Activated T-cell treated with anti-CD3 and anti-CD28 coated beads, Interleukin-2, amount 50 U/mL, for 72 hours (primary cell): ENCODE results near the gene FUS. TPM values are rescaled to one million over a fixed set of nuclear protein-coding genes. Genes with fewer than 3 reads are reported as not detected.
"Not testable (repeated sequence)": the region's sequence is repeated elsewhere in the genome, so short reads cannot be mapped to it uniquely, and the experiment has no call there.

Source experiments
- ATAC-seq, 2 donors: fragments of 150-1000 bp; cut with Tn5 transposase; replicated peaks in 1 of 2; 2 replicates each; pipeline ENCODE4 v1.10.0; 2021; ENCODE audit warnings: moderate library complexity in 2 of 2, mild to moderate bottlenecking in 1 of 2
- DNase-seq, 2 donors: peaks; one replicate each; pipeline ENCODE4 v3.0.0; 2021 to 2022; ENCODE audit warnings: mixed read lengths in 1 of 2
- H3K27ac Mint-ChIP-seq: one replicate; pipeline ENCODE4 v1.8.0; 2022; ENCODE audit warnings: mild to moderate bottlenecking, moderate library complexity, mixed read lengths
- H3K27me3 Mint-ChIP-seq: one replicate; pipeline ENCODE4 v1.8.0; 2022; ENCODE audit warnings: low read depth, mixed read lengths
- H3K36me3 Mint-ChIP-seq, 2 donors: one replicate each; pipeline ENCODE4 v1.8.0; 2022; ENCODE audit warnings: mixed read lengths in 2 of 2, mild to moderate bottlenecking in 1 of 2; ENCODE audit not compliant: insufficient read depth in 2 of 2
- H3K4me1 Mint-ChIP-seq: one replicate; pipeline ENCODE4 v1.8.0; 2022; ENCODE audit warnings: low read depth, mixed read lengths
- H3K4me3 Mint-ChIP-seq, 2 donors: one replicate each; pipeline ENCODE4 v1.8.0; 2022; ENCODE audit warnings: mild to moderate bottlenecking in 2 of 2, mixed read lengths in 2 of 2, moderate library complexity in 2 of 2
- H3K9me3 Mint-ChIP-seq, 2 donors: one replicate each; pipeline ENCODE4 v1.8.0; 2022; ENCODE audit warnings: mixed read lengths in 2 of 2
- total RNA-seq, 2 donors: library from RNA; stranded (reverse); gene quantifications; one replicate each; pipeline ENCODE4 v1.2.3, GENCODE V29; 2022

FUS gene
- total RNA-seq, 2 donors from 2014 or later = 411 to 528 TPM

GRCh38 chr16:31149332-31149731 lies 30.6 kb upstream of the FUS start:
- no peak for ATAC-seq

GRCh38 chr16:31149894-31150890 lies 29.7 kb upstream of the FUS start, which contains the start of gene PRSS36:
PRSS36 (minus strand) TSS chr16:31150066; CDS start chr16:31150035, 31 bp downstream.
- H3K4me1 Mint-ChIP-seq = no peaks in the 10 kb centered on the region
- no peak for DNase-seq
- H3K36me3 Mint-ChIP-seq = no peaks in the 10 kb centered on the region
- no peaks in the 10 kb centered on the region for H3K27me3 Mint-ChIP-seq
- no peak within 1 kb of the TSS for H3K27ac Mint-ChIP-seq
- no peaks in the 10 kb centered on the region for H3K9me3 Mint-ChIP-seq
- H3K4me3 Mint-ChIP-seq = no peak within 1 kb of the TSS
- ATAC-seq = no peak

More at GRCh38 chr16:31149332-31149731, 30.6 kb upstream of the FUS start:
- H3K27ac Mint-ChIP-seq = no peak overlapping the region
- no peak for DNase-seq
- no peak overlapping the region for H3K4me3 Mint-ChIP-seq
- H3K9me3 Mint-ChIP-seq = no peaks in the 10 kb centered on the region
- H3K4me1 Mint-ChIP-seq = no peaks in the 10 kb centered on the region
- H3K36me3 Mint-ChIP-seq = no peaks in the 10 kb centered on the region
- no peaks in the 10 kb centered on the region for H3K27me3 Mint-ChIP-seq

GRCh38 chr16:31150976-31151375 lies 29.0 kb upstream of the FUS start:
- not testable (repeated sequence) for H3K36me3 Mint-ChIP-seq, H3K4me3 Mint-ChIP-seq, ATAC-seq, H3K9me3 Mint-ChIP-seq, DNase-seq, H3K27ac Mint-ChIP-seq, H3K4me1 Mint-ChIP-seq, H3K27me3 Mint-ChIP-seq

GRCh38 chr16:31157136-31157535 lies 22.8 kb upstream of the FUS start:
- DNase-seq (peak in 1 of 2 donors; percentile 11), ATAC-seq (no peak)
- no peaks in the 10 kb centered on the region for H3K9me3 Mint-ChIP-seq
- H3K27ac Mint-ChIP-seq = no peak overlapping the region
- H3K36me3 Mint-ChIP-seq = no peaks in the 10 kb centered on the region
- peaks cover 9% of the 10 kb centered on the region for H3K4me1 Mint-ChIP-seq
- H3K4me3 Mint-ChIP-seq = peak overlapping the region; percentile 64 to 70
- no peaks in the 10 kb centered on the region for H3K27me3 Mint-ChIP-seq

GRCh38 chr16:31167315-31167714 lies 12.6 kb upstream of the FUS start:
- no peaks in the 10 kb centered on the region for H3K4me1 Mint-ChIP-seq
- ATAC-seq (no peak), DNase-seq (no peak)
- no peaks in the 10 kb centered on the region for H3K27me3 Mint-ChIP-seq
- no peak overlapping the region for H3K4me3 Mint-ChIP-seq
- no peaks in the 10 kb centered on the region for H3K36me3 Mint-ChIP-seq
- H3K9me3 Mint-ChIP-seq = no peaks in the 10 kb centered on the region
- H3K27ac Mint-ChIP-seq = no peak overlapping the region

GRCh38 chr16:31168848-31169247 lies 11.1 kb upstream of the FUS start:
- DNase-seq (no peak), ATAC-seq (no peak)
- no peaks in the 10 kb centered on the region for H3K36me3 Mint-ChIP-seq
- H3K4me3 Mint-ChIP-seq = no peak overlapping the region
- no peaks in the 10 kb centered on the region for H3K9me3 Mint-ChIP-seq
- no peak overlapping the region for H3K27ac Mint-ChIP-seq
- no peaks in the 10 kb centered on the region for H3K4me1 Mint-ChIP-seq
- no peaks in the 10 kb centered on the region for H3K27me3 Mint-ChIP-seq

- H3K27me3 Mint-ChIP-seq, ATAC-seq, H3K4me1 Mint-ChIP-seq, DNase-seq, H3K27ac Mint-ChIP-seq, H3K4me3 Mint-ChIP-seq, H3K9me3 Mint-ChIP-seq, H3K36me3 Mint-ChIP-seq: not testable (repeated sequence)
Observed at GRCh38 chr16:31170048-31170447, 9.9 kb upstream of the FUS start.

- peaks cover 33% of the 10 kb centered on the region for H3K4me1 Mint-ChIP-seq
Observed at GRCh38 chr16:31177136-31177535, 2.8 kb upstream of the FUS start.

GRCh38 chr16:31179219-31179746 lies 656 bp upstream of the FUS start:
- H3K36me3 Mint-ChIP-seq = peaks cover 29 to 37% of the 10 kb centered on the region in 2 donors

More at GRCh38 chr16:31177136-31177535, 2.8 kb upstream of the FUS start:
- Mint-ChIP-seq H3K36me3 (peaks cover 13 to 17% of the 10 kb centered on the region in 2 donors), H3K9me3 (no peaks in the 10 kb centered on the region), H3K27ac (peak overlapping the region; percentile 7), H3K4me3 (peak overlapping the region; percentile 29 to 60), H3K27me3 (no peaks in the 10 kb centered on the region)
- ATAC-seq (peak; percentile 5 to 31), DNase-seq (peak; percentile 51 to 69)

GRCh38 chr16:31181102-31181830 lies 1.3 kb downstream of the FUS start:
- Mint-ChIP-seq H3K27me3 (no peaks in the 10 kb centered on the region), H3K36me3 (peaks cover 43 to 57% of the 10 kb centered on the region in 2 donors), H3K27ac (peak overlapping the region; percentile 99), H3K4me3 (peak overlapping the region; percentile 98 to 99), H3K9me3 (no peaks in the 10 kb centered on the region), H3K4me1 (peaks cover 72% of the 10 kb centered on the region)
- ATAC-seq (peak in 1 of 2 donors; percentile 3), DNase-seq (peak; percentile 43 to 56)

More at GRCh38 chr16:31179219-31179746, 656 bp upstream of the FUS start:
- ATAC-seq (peak; percentile 0 to 2), DNase-seq (no peak)
- Mint-ChIP-seq H3K4me3 (peak overlapping the region; percentile 98 to 99), H3K9me3 (no peaks in the 10 kb centered on the region), H3K4me1 (peaks cover 54% of the 10 kb centered on the region), H3K27me3 (no peaks in the 10 kb centered on the region), H3K27ac (peak overlapping the region; percentile 95)

GRCh38 chr16:31182391-31182790 lies 2.5 kb downstream of the FUS start:
- no peaks in the 10 kb centered on the region for H3K27me3 Mint-ChIP-seq
- peaks cover 52 to 68% of the 10 kb centered on the region in 2 donors for H3K36me3 Mint-ChIP-seq
- peaks cover 76% of the 10 kb centered on the region for H3K4me1 Mint-ChIP-seq
- H3K9me3 Mint-ChIP-seq = no peaks in the 10 kb centered on the region
- peak overlapping the region; percentile 99 for H3K27ac Mint-ChIP-seq
- H3K4me3 Mint-ChIP-seq = peak overlapping the region; percentile 98 to 99
- DNase-seq (no peak), ATAC-seq (no peak)

GRCh38 chr16:31183432-31184428 lies 3.8 kb downstream of the FUS start:
- peaks cover 80% of the 10 kb centered on the region for H3K4me1 Mint-ChIP-seq
- no peaks in the 10 kb centered on the region for H3K27me3 Mint-ChIP-seq
- H3K36me3 Mint-ChIP-seq = peaks cover 52 to 81% of the 10 kb centered on the region in 2 donors
- H3K27ac Mint-ChIP-seq = peak overlapping the region; percentile 99
- H3K4me3 Mint-ChIP-seq = peak overlapping the region; percentile 98 to 99
- DNase-seq (no peak), ATAC-seq (no peak)
- no peaks in the 10 kb centered on the region for H3K9me3 Mint-ChIP-seq
